SK-N-SH (cell line): ENCODE measurements around the gene NCAPD3.

Experiments used
- NRF1 ChIP-seq: IDR thresholded peaks from 2 replicates; pipeline ENCODE4 v1.6.1; 2012; ENCODE audit warnings: low read depth, mild to moderate bottlenecking, low read length
- RAD21 ChIP-seq: IDR thresholded peaks from 2 replicates; pipeline ENCODE4 v1.6.1; 2012; ENCODE audit warnings: mild to moderate bottlenecking, low read length
- USF1 ChIP-seq: IDR thresholded peaks from 2 replicates; pipeline ENCODE4 v1.4.0; 2012; ENCODE audit warnings: low read depth, borderline replicate concordance
- TF ChIP-seq, protein P1 (sequence below): fragments of 200-600 bp; sonication (generic); IDR thresholded peaks from 2 replicates; pipeline ENCODE4 v1.6.1; 2017; ENCODE audit warnings: antibody characterized with exemption, mild to moderate bottlenecking, moderate library complexity
- TF ChIP-seq, protein P2 (sequence below): fragments of 150-350 bp; IDR thresholded peaks from 2 replicates; pipeline ENCODE4 v1.6.1; 2017; ENCODE audit warnings: antibody characterized with exemption, low read length, low read depth, borderline replicate concordance
- TF ChIP-seq, protein P3 (sequence below): IDR thresholded peaks from 2 replicates; pipeline ENCODE4 v1.6.1; 2012; ENCODE audit warnings: mild to moderate bottlenecking, low read depth, low read length, moderate library complexity

DNA sequence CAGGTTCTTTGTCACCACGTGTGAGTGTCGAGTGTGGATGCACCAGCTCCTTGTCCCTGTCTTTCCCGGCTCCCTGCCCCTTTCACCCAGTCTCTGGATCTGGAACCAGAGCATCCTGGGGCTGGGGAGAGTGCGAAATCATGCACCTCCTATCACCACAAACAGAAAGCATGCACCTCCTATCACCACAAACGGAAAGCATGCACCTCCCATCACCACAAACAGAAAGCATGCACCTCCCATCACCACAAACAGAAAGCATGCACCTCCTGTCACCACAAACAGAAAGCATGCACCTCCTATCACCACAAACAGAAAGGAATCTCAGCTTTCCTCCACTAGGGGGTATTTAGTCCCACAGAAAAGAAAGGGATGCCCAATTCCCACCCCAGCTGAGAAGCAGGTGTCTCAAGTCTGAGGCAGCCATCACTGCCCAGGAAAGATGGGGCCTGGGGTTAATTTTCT lies 46.5 kb upstream of the NCAPD3 start:
- peak; percentile 40 for TF ChIP-seq RAD21
- TF ChIP-seq, protein P1, sequence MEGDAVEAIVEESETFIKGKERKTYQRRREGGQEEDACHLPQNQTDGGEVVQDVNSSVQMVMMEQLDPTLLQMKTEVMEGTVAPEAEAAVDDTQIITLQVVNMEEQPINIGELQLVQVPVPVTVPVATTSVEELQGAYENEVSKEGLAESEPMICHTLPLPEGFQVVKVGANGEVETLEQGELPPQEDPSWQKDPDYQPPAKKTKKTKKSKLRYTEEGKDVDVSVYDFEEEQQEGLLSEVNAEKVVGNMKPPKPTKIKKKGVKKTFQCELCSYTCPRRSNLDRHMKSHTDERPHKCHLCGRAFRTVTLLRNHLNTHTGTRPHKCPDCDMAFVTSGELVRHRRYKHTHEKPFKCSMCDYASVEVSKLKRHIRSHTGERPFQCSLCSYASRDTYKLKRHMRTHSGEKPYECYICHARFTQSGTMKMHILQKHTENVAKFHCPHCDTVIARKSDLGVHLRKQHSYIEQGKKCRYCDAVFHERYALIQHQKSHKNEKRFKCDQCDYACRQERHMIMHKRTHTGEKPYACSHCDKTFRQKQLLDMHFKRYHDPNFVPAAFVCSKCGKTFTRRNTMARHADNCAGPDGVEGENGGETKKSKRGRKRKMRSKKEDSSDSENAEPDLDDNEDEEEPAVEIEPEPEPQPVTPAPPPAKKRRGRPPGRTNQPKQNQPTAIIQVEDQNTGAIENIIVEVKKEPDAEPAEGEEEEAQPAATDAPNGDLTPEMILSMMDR = peak; percentile 28; the same call in 1 of the 2 replicates
- no peak for TF ChIP-seq NRF1
- TF ChIP-seq, protein P2, sequence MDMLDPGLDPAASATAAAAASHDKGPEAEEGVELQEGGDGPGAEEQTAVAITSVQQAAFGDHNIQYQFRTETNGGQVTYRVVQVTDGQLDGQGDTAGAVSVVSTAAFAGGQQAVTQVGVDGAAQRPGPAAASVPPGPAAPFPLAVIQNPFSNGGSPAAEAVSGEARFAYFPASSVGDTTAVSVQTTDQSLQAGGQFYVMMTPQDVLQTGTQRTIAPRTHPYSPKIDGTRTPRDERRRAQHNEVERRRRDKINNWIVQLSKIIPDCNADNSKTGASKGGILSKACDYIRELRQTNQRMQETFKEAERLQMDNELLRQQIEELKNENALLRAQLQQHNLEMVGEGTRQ = no peak
- TF ChIP-seq USF1 = no peak
- TF ChIP-seq, protein P3, sequence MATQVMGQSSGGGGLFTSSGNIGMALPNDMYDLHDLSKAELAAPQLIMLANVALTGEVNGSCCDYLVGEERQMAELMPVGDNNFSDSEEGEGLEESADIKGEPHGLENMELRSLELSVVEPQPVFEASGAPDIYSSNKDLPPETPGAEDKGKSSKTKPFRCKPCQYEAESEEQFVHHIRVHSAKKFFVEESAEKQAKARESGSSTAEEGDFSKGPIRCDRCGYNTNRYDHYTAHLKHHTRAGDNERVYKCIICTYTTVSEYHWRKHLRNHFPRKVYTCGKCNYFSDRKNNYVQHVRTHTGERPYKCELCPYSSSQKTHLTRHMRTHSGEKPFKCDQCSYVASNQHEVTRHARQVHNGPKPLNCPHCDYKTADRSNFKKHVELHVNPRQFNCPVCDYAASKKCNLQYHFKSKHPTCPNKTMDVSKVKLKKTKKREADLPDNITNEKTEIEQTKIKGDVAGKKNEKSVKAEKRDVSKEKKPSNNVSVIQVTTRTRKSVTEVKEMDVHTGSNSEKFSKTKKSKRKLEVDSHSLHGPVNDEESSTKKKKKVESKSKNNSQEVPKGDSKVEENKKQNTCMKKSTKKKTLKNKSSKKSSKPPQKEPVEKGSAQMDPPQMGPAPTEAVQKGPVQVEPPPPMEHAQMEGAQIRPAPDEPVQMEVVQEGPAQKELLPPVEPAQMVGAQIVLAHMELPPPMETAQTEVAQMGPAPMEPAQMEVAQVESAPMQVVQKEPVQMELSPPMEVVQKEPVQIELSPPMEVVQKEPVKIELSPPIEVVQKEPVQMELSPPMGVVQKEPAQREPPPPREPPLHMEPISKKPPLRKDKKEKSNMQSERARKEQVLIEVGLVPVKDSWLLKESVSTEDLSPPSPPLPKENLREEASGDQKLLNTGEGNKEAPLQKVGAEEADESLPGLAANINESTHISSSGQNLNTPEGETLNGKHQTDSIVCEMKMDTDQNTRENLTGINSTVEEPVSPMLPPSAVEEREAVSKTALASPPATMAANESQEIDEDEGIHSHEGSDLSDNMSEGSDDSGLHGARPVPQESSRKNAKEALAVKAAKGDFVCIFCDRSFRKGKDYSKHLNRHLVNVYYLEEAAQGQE = no peak
